NCI-H69 (cell line): Measurements from ENCODE around the gene CD9.

Source experiments
- DNase-seq: peaks from one replicate; lab custom pipeline; 2025; lab: John Stamatoyannopoulos, UW

CD9 gene

DNA sequence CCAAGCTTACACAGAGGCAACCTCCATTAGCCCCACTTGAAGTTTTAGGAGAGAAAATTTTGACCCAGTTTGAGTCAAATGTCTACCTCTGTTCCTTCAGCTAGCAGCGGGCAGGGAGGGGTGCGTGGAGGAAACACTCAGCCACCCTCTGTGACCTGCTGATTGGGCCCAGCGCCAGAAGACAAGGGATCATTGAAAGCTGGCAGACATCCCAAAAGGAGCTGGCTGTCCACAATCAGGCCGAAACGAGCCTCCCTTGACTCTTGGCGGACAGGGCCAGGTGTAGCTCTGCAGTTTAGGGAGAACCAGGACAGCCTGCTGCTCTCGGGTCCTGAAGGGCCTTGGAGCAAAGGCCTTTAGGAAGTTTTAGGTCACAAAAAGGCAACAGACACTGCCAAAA is 41.3 kb downstream of the CD9 start:
- peak; percentile 53 for DNase-seq

DNA sequence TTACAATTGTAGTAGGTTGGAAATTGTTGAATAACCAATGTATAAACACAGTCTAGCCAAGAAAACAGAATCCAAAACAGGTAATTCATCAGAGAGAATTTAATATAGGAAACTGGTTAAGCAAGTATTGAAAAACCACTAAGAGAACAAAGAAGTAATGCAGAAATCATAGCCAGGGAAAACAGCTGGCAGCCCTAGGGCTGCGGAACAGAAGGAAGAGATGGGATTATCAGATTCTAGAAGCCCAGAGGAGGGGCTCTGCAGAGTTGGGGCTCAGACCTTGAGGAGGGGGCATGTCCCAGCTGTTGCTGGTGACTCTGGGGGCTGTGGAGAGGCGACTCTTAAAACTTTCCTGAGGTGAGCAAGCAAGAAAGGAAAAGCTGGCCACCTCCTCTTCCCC is 49.4 kb downstream of the CD9 start:
- DNase-seq, result no peak

DNA sequence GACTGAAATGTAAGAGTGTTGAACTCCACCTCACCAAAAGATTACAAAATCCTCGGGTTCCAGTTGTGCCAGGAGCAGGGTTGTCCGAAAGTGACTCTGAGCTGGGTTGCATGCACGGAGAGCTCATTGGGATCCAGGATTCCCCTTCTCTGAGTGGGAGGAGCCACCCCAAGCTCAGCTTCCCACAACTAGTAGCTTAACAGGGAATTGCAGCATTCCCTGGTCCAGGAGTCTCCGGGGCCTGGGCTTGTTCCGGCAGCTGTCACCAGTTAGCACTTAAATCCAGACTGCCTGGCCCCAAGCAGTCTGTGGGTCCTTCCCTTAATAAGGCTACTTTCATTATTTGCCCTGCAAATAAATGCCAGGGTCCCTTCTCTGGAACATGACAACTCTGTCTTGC is 50.1 kb downstream of the CD9 start:
- DNase-seq, result no peak

DNA sequence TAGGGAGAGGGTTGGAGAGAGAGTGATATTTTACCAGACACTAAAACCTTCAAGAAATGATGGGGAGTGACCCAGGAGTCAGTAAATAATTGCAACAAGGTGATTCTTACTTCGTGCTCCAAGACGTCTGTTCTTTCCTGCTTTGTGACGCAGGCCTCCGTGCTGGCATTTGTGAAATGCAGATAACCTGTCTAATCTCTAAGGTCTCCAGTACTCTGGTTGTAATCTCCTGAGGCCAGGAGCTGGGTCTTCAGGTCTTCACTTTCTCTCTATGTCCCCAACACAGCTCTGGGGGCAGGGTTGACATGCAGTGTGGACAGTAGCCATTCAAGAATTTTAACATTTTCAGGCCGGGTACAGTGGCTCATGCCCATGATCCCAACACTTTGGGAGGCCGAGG is 53.1 kb downstream of the CD9 start:
- DNase-seq, result no peak

DNA sequence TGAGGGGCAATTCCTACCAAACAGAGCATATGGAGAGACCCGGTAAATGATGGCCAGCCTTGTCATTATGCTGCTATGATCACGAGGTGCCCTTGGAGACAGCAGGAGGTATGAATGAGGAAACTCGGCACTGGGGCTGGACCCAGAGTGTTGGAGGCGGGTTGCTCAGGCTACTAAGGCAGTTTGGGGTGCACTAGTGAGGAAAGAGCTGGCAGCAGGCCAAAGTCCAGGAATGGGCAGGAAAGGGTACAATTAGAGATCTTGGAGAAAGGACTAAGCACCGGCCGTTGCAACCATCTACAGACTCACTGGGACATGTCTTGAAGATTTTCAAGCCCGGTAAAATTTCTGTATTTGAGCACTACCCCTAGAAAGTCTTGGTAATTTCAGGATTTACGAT is 54.3 kb downstream of the CD9 start:
- no peak for DNase-seq

DNA sequence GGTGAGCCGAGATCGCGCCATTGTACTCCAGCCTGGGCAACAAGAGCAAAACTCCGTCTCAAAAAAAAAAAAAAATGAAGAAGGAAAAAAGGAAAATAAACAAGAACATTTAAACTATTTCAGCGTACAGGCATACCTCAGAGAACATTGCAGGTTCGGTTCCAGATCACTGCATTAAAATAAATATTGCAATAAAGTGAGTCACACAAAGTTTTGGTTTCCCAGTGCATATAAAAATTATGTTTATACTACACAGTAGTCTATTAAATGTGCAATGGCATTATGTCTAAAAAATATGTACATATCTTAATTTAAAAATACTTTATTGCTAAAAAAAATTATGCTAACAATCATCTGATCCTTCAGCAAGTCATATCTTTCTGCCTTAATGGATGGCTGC is 56.8 kb downstream of the CD9 start:
- DNase-seq, result no peak

DNA sequence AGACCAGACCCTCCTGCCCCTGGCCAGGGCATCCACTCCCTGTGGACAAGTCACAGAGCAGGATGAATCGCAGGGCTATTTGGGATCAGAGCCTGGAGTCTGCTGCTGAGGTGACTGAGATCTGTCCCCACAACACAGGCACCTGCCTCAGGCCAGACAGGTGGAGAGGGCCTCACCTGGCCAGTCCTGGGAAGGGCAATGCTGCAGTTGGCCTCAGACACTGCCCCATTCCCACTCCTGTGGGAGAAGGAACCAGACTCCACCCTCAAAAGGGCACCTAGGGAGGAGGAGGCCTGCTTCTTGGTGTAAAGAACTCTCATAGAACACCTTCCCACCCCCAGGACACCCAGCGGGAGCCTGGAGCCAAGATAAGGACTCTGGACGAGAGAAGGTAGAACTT is 62.0 kb downstream of the CD9 start:
- no peak for DNase-seq

DNA sequence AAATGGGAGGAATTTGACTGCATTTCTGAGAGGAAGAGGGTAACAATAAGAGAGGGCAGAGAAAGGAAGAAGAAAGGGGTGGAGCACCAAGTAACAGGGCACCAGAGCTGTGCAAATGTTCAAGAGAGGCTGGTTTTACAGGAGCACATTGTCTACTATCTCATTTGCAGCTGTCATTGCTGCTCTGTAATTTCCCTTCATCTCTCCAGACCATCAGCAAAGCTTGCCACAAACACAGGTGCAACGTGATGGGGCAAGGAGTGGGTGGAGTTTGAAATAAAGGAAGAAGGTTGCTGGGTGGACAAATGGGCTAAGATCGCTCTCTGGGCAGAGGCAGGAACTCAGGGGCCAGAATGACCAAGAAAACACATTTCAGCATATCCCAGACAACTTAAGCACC is 62.4 kb downstream of the CD9 start:
- no peak for DNase-seq

DNA sequence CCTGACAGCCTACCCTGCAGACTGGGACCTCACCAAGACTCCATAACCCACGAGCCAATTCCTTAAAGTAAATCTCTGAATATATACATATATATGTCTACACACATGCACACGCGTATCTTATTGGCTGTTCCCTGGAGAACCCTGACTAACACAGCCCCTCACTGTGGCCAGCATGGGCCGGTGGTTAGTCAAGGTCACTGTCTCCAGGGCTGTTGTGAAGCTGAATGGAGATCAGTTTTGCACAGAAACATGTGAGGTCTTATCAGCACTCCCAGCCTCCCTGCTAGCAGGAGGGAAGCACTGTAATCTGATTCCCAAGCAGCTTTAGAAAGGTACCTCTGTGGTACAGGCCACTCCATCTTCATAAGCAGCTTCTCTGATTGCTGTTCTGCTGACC is 63.7 kb downstream of the CD9 start:
- DNase-seq, result no peak

DNA sequence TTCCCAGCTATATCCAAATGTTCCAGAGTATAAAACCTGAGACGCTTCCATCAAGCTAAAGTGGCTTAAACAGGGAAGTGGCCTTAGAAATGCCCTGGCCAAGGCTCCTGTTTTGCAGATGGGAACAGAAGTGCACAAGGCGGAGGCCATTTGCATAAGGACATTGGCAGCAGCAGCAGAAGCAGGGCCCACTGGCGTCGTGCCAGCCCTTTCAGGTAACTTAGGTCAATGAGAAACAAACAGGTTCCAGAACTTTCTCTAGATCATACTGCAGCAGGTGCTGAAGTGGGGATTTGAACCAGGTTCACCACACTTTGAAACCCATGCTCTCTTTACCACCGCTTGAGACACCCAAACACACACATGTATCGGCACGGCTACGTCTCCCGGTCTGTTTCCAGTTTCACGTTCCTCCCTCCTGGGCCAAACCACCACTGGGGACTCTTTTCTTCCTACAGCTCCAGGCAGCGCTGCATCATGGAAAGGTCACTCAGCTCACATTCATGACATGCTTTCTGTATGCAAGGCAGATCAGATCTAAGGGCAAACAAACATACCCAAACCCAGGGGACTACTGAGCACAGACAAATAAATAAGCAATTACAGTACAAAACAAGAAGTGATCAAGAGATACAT is 64.3 kb downstream of the CD9 start:
- DNase-seq, result no peak

DNA sequence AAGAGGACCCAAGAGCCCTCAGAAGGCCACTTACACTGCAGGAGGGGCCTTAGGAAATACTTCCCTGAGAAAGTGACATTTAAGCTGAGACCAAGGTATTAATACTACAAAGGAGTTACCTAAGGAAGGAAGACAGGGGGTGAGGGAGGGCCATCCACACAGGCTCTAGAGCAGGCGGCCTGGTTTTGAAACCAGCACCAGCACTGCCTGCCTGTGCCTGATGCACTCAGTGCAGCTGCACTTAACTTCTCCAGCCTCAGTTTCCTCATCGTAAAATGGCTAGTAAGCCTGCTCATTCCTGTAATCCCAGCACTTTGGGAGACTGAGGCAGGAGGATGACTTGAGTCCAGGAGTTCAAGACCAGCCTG is 64.8 kb downstream of the CD9 start:
- no peak for DNase-seq

DNA sequence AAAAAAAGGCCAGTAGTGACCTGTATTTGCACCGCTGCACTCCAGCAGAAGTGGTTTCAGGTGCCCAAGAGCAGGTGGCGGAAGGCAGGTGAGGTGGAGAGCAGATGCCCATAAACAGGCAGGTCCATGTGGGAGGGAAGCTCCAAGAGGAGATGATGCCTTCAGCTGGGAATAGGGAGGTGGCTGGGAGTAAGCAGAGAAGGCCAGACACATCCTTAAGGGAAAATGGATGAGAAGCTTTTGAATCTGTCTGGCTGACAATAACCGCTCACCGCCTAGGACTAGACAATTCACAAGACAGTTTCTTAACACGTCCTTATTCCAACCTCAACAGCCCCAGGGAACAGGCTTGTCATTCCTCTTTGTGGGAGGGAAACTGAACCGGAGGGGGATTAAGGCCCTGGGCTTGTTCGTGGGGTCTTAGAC is 66.4 kb downstream of the CD9 start:
- no peak for DNase-seq

DNA sequence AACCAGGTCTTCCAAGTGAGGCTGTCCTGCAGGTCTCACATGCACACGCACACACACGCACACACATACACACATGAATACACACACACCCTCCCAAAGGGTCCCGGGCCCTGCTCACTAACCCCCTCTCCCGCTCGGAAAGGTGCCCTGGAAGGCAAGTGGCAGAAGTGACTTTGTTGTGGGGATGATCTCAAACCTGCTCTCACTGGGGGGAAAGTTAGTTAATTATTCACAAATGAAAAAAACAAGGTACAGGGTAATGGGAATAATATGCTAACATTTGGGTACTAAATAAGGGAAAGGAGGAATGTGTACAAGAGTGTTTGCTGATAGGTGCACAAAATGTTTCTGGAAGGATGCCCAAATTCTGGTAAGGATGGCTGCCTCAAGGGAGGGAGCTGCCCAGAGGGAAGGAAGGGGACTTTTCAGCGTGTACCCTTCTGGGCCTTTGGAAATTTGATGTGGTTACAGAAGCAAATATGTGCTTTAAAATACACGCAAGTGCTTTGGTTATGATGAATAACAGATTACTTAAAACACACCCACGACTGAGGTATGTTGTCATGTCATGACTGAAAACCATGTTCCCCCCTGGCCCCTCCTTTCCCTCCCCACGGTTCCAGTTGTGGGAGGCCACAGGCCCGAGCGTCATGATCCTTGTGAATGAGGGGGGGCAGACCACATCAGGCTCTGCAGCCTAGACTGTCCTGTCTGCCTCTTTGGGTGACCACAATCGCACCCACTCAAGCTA is 66.9 kb downstream of the CD9 start:
- no peak for DNase-seq

DNA sequence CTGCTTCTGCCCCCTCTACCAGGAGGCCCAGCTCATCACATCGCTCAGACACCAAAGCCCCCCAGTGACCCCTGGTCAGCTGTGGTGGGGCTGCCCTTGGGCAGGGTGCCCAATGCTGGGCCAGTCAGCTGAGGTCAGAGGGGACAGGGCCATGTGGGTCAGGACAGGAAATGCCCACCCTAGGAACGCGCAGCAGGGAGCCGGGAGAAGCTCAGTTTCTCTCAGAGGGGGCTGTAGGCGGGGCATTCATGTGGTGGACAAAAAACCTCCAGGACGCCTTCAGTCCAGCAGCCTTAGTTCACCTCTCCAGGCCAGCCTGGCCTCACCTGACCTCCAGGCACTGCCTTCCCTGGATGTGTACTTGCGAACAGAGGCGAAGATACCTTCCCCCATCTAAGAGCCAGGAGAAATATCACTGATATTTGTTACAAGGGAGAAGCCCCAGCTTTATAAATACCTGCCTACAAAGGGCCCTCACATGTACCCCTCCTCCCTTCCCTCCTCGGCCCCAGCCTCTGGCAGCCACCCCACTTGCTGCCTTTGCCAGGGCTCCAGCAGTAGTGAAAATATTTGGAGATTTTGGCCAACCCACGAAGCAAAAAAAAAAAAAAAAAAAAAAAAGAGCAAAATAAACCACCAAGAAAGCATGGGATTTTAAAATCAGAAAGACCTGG is 68.4 kb downstream of the CD9 start:
- no peak for DNase-seq

DNA sequence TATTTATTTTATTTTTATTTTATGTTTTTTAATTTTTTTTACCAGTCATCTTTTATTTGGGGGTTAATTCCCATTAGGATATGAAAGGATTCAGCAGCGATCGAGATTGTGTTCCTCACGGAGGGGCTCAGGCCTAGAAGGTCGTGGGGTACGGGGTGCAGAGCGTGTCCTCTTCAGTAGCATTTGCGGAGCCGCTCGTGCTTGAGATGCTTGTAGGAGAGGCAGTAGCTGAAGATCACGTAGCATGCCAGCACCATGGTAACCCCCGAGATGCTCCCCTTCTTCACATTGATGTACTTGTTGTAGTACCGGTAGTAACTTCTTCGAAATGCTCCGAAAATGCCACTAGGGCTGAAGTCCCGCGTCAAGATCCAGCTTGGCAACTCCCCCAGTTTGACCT is 69.8 kb downstream of the CD9 start:
- DNase-seq, result no peak

DNA sequence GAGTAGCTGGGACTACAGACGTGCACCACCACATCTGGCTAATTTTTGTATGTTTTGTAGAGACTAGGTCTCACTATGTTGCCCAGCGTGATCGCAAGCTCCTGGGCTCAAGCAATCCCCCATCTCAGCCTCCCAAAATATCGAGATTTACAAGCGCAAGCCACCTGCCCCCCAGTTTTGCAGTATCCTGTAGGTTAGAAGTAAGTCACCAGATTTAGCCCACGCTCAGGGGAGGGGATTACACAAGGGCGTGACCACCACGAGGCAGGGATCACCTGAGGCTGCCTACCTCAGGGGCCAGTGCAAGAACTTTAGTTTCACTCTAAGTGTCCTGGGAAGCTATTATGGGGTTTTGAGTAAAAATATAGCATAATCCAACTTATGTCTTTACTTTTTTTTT is 71.1 kb downstream of the CD9 start:
- DNase-seq, result no peak

DNA sequence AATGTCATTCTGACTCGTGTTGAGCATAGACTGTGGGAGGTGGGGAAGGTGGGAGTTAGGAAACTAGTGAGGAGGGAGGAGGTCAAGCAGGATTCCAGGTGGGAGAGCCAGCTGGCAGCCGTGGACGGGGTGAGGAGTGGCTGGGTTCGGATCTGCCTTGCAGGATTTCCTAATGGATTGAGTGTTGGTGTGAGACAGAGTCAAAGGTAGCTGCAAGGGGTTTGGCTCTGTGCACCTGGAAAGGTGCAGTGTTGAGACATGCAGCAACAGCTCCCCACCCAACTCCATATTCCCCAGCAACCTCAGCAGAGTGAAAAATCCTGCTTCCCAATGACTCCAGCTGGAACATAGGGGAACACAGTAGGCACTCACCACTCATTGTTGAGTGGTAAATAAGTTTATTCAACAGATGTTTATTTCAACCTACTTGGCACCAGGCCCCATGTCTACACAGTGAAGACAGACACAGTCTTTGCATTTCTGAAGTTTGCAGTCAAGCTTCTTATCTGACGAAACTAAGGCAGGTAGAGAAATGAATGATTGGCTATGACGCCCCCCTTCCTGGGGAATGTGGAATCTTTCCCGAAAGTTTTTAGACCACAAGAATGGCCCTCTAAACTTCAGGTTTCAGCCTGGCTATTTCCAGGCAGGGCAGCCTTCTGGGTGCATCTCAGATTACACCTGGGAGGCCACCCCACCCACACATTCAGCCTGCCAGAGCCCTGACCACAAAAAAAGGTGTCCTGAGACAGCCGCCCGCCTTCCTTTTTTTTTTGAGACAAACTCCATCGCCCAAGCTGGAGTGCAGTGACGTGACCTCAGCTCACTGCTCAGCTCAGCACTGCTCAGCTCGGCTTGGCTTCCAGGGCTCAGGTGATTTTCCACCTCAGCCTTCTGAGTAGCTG is 72.4 kb downstream of the CD9 start:
- no peak for DNase-seq

DNA sequence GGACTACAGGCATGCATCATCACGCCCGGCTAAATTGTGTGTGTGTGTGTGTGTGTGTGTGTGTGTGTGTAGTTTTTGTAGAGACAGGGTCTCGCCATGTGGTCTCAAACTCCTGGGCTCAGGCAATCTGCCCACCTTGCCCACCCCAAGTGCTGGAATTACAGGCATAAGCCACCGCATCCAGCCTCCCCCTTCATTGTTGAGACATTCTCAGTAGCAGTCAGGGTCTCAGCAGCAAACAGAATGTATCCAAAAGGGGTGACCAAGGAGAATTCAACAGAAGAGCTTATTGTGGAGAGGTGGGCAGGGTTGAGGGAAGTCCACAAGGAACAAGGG is 73.0 kb downstream of the CD9 start:
- DNase-seq, result no peak

DNA sequence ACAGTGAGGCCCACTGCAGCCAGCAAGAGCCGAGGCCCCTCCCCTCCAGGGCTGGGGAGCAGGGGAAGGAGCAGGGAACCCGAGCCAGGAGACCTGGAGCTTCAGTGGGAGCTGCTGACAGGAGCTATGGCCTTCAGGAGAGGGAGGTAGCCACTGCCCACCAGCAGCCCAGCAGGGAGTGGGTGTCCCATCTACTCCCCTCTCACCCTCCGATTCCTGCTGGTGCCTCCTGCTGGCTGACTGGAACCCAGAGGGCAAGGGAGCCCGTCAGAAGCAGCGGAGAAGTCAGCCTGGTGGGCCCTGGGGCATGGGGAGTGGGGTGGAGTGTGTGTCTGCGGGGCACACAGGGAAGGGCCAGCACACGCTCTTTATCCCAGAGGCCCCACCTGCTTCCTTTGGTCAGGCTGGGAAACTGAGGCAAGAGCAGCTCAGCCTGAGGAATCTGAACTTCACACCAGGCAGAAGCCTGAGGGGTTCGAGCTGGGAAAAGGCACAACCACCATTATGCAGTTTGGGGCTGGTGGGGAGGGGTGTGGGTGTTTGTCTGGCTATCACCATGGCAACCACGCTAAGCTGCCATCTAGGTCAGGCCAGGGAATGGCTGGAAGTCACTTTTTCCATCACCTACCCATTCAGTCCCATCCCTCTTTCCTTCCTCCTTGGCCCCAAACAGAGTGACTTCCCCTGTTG is 73.5 kb downstream of the CD9 start:
- DNase-seq, result peak; percentile 29

DNA sequence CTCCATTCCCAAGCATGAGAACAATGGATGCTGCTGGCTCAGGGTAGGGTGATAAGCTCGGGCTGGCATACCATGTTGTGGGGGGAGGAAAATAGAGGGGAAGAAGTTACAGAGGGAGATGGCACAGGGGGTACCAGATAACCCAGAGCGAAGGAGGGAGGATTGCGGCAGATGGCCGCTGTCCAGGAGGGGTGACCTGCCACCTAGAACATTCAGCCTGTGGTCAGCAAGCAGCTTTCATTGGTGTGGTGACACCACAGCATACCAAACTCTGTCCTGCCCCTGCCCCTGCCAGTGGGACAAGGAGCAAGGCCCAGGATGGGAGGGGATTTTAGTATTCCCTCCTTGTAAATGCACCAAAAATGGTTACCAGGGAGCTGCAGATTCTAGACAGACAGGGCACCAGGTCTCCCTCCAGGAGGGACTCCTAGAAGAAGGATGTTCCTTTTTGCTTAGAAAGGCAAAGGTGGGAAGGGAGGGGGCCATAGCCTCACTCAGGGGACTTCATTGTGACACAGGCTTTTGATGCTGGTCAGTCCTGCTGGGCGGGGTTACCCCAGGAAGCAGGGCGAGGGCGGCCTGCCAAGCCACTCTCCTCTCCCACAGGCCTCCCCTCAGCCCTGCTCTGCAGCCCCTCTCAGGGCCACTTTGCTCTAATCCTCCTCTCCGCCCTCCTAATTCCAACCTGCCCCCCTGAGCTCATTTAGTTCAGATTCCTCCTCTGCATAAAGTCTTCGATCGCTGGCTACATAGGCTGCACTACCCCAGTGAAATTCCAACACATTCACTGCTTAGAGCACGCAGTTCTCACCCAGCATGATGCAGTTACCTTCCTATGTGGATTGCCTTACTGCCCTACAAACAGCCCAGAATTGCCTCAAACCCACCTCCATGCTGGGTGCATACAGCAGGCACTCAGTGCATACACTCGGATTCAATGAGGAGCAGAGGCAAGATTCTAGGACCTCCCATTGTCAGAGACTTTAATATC is 74.3 kb downstream of the CD9 start:
- DNase-seq, result no peak
